GM12878 (cell line): ENCODE measurements around the gene TRUB1.

Experiments
- BCL11A ChIP-seq: IDR thresholded peaks from 2 replicates; pipeline ENCODE4 v1.6.1; 2011; ENCODE audit warnings: low read depth, low read length
- BHLHE40 ChIP-seq, 2 experiments: fragments of 450-650 bp in 1 of 2; IDR thresholded peaks; 2 replicates each; pipeline ENCODE4 v1.6.1; 2011 to 2017; ENCODE audit warnings: low read depth in 2 of 2, borderline replicate concordance in 1 of 2, improper control_type of control experiment in 1 of 2, low read length in 1 of 2, mild to moderate bottlenecking in 1 of 2
- CHD1 ChIP-seq: IDR thresholded peaks from 2 replicates; pipeline ENCODE4 v1.6.1; 2012; ENCODE audit warnings: low read depth, low read length, improper control_type of control experiment
- CTCF ChIP-seq, 3 experiments: IDR thresholded peaks in 2 of 3; conservative IDR thresholded peaks in 1 of 3; 2 replicates each; pipeline ENCODE4 v1.5.1; 2011; ENCODE audit warnings: low read depth in 3 of 3, low read length in 3 of 3, mild to moderate bottlenecking in 3 of 3, control low read depth in 2 of 3, moderate library complexity in 2 of 3, inconsistent platforms in 1 of 3, mixed read lengths in 1 of 3; ENCODE audit not compliant: control insufficient read depth in 2 of 3, insufficient read depth in 1 of 3; ENCODE audit errors: extremely low read depth in 1 of 3
- ESRRA ChIP-seq: IDR thresholded peaks from 2 replicates; pipeline ENCODE4 v1.6.1; 2012; ENCODE audit warnings: mild to moderate bottlenecking, low read length, improper control_type of control experiment
- FOXM1 ChIP-seq: IDR thresholded peaks from 2 replicates; pipeline ENCODE4 v1.6.1; 2012; ENCODE audit warnings: low read depth, mild to moderate bottlenecking, inconsistent platforms, low read length, moderate library complexity
- POLR2AphosphoS2 ChIP-seq: IDR thresholded peaks from 2 replicates; pipeline ENCODE4 v1.6.1; 2011; ENCODE audit warnings: low read depth, mild to moderate bottlenecking, low read length, improper control_type of control experiment, moderate library complexity
- RAD51 ChIP-seq: fragments of 450-650 bp; IDR thresholded peaks from 2 replicates; pipeline ENCODE4 v1.6.1; 2016; ENCODE audit warnings: moderate library complexity, mild to moderate bottlenecking, inconsistent platforms
- RFX5 ChIP-seq: IDR thresholded peaks from 2 replicates; pipeline ENCODE4 v1.6.1; 2011; ENCODE audit warnings: low read depth, low read length, improper control_type of control experiment
- SRF ChIP-seq, 2 experiments: IDR thresholded peaks; 2 replicates each; pipeline ENCODE4 v1.6.1; 2011; ENCODE audit warnings: low read depth in 2 of 2, low read length in 2 of 2, mild to moderate bottlenecking in 1 of 2, moderate library complexity in 1 of 2
- YY1 ChIP-seq: IDR thresholded peaks from 2 replicates; pipeline ENCODE4 v1.6.1; 2011; ENCODE audit warnings: low read depth, mild to moderate bottlenecking, low read length
- TF ChIP-seq, protein P1 (sequence below): IDR thresholded peaks from 2 replicates; pipeline ENCODE4 v1.6.1; 2012; ENCODE audit warnings: mild to moderate bottlenecking, low read depth, low read length
- TF ChIP-seq, protein P2 (sequence below): IDR thresholded peaks from 2 replicates; pipeline ENCODE4 v1.6.1; 2011; ENCODE audit warnings: low read depth, mild to moderate bottlenecking, low read length, moderate library complexity, borderline replicate concordance; ENCODE audit errors: extremely low read depth
- TF ChIP-seq, protein P3 (sequence below): IDR thresholded peaks from 2 replicates; pipeline ENCODE4 v1.6.1; 2012; ENCODE audit warnings: low read length, inconsistent platforms

- no peak for TF ChIP-seq CTCF (IDR thresholded peaks at IDR 0.05 in 2 of 3, conservative IDR thresholded peaks at IDR 0.05 in 1 of 3; ENCODE audit: control insufficient read depth in 2 of 3, extremely low read depth in 1 of 3, insufficient read depth in 1 of 3, low read depth in 3 of 3, low read length in 3 of 3)
- TF ChIP-seq, protein P1, sequence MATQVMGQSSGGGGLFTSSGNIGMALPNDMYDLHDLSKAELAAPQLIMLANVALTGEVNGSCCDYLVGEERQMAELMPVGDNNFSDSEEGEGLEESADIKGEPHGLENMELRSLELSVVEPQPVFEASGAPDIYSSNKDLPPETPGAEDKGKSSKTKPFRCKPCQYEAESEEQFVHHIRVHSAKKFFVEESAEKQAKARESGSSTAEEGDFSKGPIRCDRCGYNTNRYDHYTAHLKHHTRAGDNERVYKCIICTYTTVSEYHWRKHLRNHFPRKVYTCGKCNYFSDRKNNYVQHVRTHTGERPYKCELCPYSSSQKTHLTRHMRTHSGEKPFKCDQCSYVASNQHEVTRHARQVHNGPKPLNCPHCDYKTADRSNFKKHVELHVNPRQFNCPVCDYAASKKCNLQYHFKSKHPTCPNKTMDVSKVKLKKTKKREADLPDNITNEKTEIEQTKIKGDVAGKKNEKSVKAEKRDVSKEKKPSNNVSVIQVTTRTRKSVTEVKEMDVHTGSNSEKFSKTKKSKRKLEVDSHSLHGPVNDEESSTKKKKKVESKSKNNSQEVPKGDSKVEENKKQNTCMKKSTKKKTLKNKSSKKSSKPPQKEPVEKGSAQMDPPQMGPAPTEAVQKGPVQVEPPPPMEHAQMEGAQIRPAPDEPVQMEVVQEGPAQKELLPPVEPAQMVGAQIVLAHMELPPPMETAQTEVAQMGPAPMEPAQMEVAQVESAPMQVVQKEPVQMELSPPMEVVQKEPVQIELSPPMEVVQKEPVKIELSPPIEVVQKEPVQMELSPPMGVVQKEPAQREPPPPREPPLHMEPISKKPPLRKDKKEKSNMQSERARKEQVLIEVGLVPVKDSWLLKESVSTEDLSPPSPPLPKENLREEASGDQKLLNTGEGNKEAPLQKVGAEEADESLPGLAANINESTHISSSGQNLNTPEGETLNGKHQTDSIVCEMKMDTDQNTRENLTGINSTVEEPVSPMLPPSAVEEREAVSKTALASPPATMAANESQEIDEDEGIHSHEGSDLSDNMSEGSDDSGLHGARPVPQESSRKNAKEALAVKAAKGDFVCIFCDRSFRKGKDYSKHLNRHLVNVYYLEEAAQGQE = no peak
- TF ChIP-seq BHLHE40 (IDR thresholded peaks at IDR 0.05; ENCODE audit: borderline replicate concordance in 1 of 2, low read depth in 2 of 2, low read length in 1 of 2) = no peak
- TF ChIP-seq YY1 = no peak
- TF ChIP-seq, protein P2, sequence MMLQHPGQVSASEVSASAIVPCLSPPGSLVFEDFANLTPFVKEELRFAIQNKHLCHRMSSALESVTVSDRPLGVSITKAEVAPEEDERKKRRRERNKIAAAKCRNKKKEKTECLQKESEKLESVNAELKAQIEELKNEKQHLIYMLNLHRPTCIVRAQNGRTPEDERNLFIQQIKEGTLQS = no peak
- TF ChIP-seq FOXM1 = no peak
- TF ChIP-seq POLR2AphosphoS2 = no peak
- TF ChIP-seq BCL11A = no peak
- TF ChIP-seq, protein P3, sequence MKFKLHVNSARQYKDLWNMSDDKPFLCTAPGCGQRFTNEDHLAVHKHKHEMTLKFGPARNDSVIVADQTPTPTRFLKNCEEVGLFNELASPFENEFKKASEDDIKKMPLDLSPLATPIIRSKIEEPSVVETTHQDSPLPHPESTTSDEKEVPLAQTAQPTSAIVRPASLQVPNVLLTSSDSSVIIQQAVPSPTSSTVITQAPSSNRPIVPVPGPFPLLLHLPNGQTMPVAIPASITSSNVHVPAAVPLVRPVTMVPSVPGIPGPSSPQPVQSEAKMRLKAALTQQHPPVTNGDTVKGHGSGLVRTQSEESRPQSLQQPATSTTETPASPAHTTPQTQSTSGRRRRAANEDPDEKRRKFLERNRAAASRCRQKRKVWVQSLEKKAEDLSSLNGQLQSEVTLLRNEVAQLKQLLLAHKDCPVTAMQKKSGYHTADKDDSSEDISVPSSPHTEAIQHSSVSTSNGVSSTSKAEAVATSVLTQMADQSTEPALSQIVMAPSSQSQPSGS = no peak
- TF ChIP-seq RFX5 = no peak
- TF ChIP-seq ESRRA = no peak
- TF ChIP-seq RAD51 = no peak
- TF ChIP-seq SRF (IDR thresholded peaks at IDR 0.05; ENCODE audit: low read depth in 2 of 2, low read length in 2 of 2) = no peak
- TF ChIP-seq CHD1 = no peak
Observed at GRCh38 chr10:115005771-115006170, 67.8 kb downstream of the TRUB1 start.
